Right ventricle myocardium superior (tissue), 1 donor: Measurements from ENCODE around the gene WWC1. TPM values are rescaled to one million over a fixed set of nuclear protein-coding genes. Genes with fewer than 3 reads are reported as not detected.
A peak's percentile ranks its signal among the peaks of the same experiment; 100 is the strongest.
"Not testable (repeated sequence)": the region's sequence is repeated elsewhere in the genome, so short reads cannot be mapped to it uniquely, and the experiment has no call there.

Source experiments
- ATAC-seq: fragments of 200-7000 bp; cut with Tn5 transposase; one replicate; pipeline ENCODE4 v1.9.1; 2020; ENCODE audit warnings: mild to moderate bottlenecking; ENCODE audit not compliant: poor library complexity
- DNase-seq: peaks from one replicate; pipeline ENCODE4 v3.0.0-alpha.2; 2020
- intact Hi-C: fragments of 100-400 bp; cut with DNase I; formaldehyde crosslinking; loops from one replicate; pipeline ENCODE4 v1.11.2; 2022
- total RNA-seq: library from RNA; stranded (reverse); fragmentation: NEBNext Ultra II Directional; extraction: Animal tissue kit (Norgen Biotek cat#: 25700); gene quantifications from one replicate; pipeline ENCODE4 v1.2.1, GENCODE V29; 2021
- donor health status: DM: no; HTN: yes; CAD: no; lungs with severe emphysema.

Gene WWC1
- total RNA-seq, 1 donor from 2014 or later, result 1.8 TPM

- intact Hi-C loops, result no loop called here
- no peak for ATAC-seq
Measured at GRCh38 chr5:168303393-168304025, 12.1 kb downstream of the WWC1 start.

GRCh38 chr5:168304349-168304748 lies 12.9 kb downstream of the WWC1 start:
- DNase-seq (no peak), ATAC-seq (no peak)
- intact Hi-C loops, result no loop called here

More at GRCh38 chr5:168303393-168304025, 12.1 kb downstream of the WWC1 start:
- DNase-seq, result no peak

- ATAC-seq (no peak), DNase-seq (no peak)
- intact Hi-C loops, result no loop called here
Measured at GRCh38 chr5:168305281-168305680, 13.8 kb downstream of the WWC1 start.

- DNase-seq (no peak), ATAC-seq (no peak)
- intact Hi-C loops, result no loop called here
Measured at GRCh38 chr5:168307022-168307421, 15.6 kb downstream of the WWC1 start.

DNA sequence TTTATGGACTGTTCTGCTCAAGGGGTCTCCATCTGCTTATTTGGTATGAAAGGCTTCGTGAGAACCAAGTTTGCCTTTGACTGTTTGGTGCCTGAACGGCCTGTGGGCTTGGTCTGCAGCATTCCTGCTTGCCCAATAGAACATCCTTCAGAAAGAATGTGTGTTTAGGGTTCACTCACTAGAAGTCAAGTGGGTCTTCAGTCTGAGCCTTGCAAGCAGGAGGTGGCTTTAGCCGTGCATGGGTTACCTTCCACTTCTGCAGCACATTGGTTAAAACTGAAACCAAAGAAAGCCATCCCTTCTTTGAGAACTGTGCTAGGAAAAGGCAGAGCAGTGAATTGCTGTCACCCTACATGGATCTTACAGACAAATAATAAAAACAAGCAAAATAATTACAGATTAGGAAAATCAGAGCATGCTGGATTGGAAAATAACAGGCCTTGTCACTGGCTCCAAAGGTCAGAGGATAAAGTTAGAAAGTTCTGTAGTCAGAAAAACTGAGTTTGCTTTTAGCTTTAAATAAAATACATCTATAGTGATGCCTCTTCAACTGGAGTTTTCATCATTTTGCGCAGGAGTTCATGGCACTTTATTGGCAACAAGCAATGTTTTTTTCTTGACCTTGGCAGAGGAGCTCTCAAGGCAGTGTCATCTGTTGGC lies 16.6 kb downstream of the WWC1 start:
- DNase-seq (no peak), ATAC-seq (no peak)
- intact Hi-C loops, result no loop called here

- no peak for ATAC-seq
- intact Hi-C loops, result no loop called here
- no peak for DNase-seq
Measured at GRCh38 chr5:168308976-168309598, 17.6 kb downstream of the WWC1 start.

GRCh38 chr5:168310541-168310940 lies 19.1 kb downstream of the WWC1 start:
- ATAC-seq, DNase-seq: not testable (repeated sequence)

GRCh38 chr5:168311061-168311566 lies 19.7 kb downstream of the WWC1 start:
- DNase-seq (no peak), ATAC-seq (no peak)
- intact Hi-C loops, result no loop called here

More at GRCh38 chr5:168310541-168310940, 19.1 kb downstream of the WWC1 start:
- intact Hi-C loops, result not testable (repeated sequence)

- intact Hi-C loops, result no loop called here
- ATAC-seq (no peak), DNase-seq (no peak)
Measured at GRCh38 chr5:168312606-168313295, 21.3 kb downstream of the WWC1 start.

- intact Hi-C loops, result no loop called here
- ATAC-seq, result no peak
- DNase-seq, result no peak
Measured at GRCh38 chr5:168313596-168314204, 22.3 kb downstream of the WWC1 start.

DNA sequence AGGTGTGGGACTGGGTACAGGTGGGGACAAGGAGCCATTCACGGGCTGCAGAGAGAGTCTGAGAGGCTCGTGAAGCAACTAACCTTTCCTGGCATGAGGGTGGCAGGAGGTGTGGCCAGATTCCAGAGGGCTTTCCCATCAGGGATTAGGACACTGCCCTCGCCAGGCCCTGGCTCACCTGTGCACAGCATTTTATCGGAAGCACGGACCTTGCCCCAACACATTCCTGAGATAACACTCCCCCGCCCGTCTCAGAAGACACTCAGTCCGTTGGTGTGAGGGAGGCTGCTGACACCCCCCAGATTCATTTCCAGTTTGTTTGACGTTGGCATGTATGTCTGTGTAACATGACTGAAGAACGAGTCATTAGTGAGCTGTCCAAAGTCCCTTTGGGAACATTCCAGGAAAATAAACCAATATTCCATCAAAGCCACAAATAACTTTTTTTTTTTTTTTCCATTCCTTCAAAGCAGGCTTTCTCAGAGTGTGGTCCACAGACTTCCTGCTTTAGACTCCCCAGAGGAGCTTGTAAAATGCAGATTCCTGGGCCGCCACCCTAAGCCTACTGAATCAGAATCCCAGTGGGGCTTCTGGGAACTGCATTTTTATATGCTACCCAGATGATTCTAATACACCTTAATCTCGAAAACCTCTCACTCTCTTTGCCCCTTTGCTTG lies 23.4 kb downstream of the WWC1 start:
- DNase-seq (no peak), ATAC-seq (no peak)
- intact Hi-C loops, result no loop called here

DNA sequence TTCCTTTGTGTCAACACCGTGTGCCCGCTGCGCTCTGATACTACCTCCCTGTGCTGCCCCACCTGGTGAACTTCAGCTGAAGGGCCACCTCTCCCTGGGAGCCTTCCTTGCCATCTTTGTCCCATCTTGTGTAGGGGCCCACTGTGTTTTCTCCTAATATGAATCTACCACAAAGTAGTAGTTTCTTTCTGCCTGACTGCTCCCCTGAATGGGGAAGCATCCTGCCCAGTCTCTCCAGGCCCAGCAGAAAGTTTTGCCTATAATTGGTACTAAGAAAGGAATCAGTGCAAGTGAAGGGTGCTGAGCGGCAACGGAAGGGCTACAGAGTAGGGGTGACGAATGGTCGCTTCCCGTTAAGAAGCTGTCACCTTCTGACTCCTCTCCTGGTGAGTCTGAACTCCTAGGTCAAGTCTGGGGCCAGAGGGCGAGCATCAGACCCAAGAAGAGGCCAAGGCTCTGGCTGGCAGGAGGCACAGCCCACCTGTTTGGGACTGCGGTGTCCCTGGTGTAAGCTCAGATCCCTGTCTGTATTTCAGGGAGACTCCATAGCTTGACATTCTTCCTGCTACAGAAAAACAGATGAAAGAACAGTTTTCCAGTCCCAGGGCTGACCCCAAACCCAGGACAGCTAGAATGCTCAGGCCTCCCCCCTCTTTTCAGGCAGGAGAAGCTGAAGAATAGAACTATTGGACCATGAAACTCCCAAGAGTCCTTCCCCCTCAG lies 24.1 kb downstream of the WWC1 start:
- intact Hi-C loops, result no loop called here
- DNase-seq (no peak), ATAC-seq (no peak)

DNA sequence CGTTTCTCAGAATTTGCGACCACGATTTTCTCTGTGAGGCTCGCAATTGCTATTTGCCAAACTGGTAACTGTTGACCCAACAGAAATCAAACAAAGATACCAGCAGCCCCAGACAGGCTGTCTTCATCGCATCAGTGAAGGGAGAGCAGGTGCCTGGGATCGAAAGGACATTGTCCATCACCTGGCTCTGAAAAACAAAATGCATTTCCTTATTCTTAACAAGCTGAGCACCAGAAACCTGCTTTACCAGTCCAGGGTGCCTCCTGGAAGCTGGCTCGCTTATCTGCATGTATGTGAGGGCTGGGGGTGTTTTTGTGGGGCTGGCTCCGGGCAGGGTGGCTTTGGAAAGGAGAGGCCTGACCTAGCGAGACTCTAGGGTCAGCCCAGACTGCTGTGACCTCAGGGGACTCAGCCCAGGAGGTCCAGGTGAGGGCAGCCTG lies 24.7 kb downstream of the WWC1 start:
- intact Hi-C loops, result no loop called here
- ATAC-seq, result no peak
- DNase-seq, result no peak

GRCh38 chr5:168317096-168317520 lies 25.7 kb downstream of the WWC1 start:
- no peak for ATAC-seq
- intact Hi-C loops, result no loop called here

GRCh38 chr5:168317521-168318147 lies 26.2 kb downstream of the WWC1 start:
- ATAC-seq (peak; percentile 87), DNase-seq (no peak)
- intact Hi-C loops, result no loop called here

More at GRCh38 chr5:168317096-168317520, 25.7 kb downstream of the WWC1 start:
- DNase-seq, result no peak

DNA sequence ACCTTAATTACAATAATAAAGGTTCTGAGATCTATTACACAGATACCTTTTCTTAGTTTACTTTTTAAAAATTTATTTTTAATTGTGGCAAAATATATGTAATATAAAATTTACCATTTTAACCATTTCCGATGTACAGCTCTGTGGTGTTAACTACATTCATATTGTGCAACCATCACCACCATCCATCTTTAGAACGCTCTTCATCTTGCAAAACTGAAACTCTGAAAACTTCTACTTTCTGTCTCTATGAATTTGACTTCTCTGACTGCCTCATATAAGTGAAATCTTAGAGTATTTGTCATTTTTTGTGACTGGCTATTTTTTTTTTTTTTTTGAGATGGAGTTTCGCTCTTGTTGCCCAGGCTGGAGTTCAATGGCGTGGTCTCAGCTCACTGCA lies 26.8 kb downstream of the WWC1 start:
- DNase-seq (no peak), ATAC-seq (no peak)
- intact Hi-C loops, result no loop called here

GRCh38 chr5:168319774-168320173 lies 28.3 kb downstream of the WWC1 start:
- intact Hi-C loops, result no loop called here
- no peak for DNase-seq
- ATAC-seq, result no peak
